NCI-H2029 (cell line): ENCODE results near the gene EBI3.
"Not testable (repeated sequence)": the region's sequence is repeated elsewhere in the genome, so short reads cannot be mapped to it uniquely, and the experiment has no call there.

Experiments used
- DNase-seq: peaks from one replicate; lab custom pipeline; 2025; lab: John Stamatoyannopoulos, UW

Gene EBI3

GRCh38 chr19:4234862-4235201 lies 5.5 kb downstream of the EBI3 start:
- DNase-seq, result no peak

GRCh38 chr19:4237510-4237909 lies 8.2 kb downstream of the EBI3 start:
- DNase-seq, result not testable (repeated sequence)

GRCh38 chr19:4238831-4239230 lies 9.5 kb downstream of the EBI3 start:
- DNase-seq, result no peak

GRCh38 chr19:4241824-4242430 lies 12.6 kb downstream of the EBI3 start:
- DNase-seq, result no peak

GRCh38 chr19:4245938-4246337 lies 16.6 kb downstream of the EBI3 start:
- DNase-seq, result not testable (repeated sequence)

- DNase-seq, result peak; percentile 99
These were observed 17.7 kb downstream of the EBI3 start, which contains the start of gene YJU2 for GRCh38 chr19:4246767-4247593. Gene YJU2, plus strand, starts transcription at chr19:4247080. Its CDS starts 67 bp downstream, at chr19:4247147.

- no peak for DNase-seq
These were observed 27.2 kb downstream of the EBI3 start for GRCh38 chr19:4256563-4256962.

GRCh38 chr19:4257025-4257424 lies 27.7 kb downstream of the EBI3 start:
- no peak for DNase-seq

- no peak for DNase-seq
These were observed 28.9 kb downstream of the EBI3 start for GRCh38 chr19:4258181-4258580.

GRCh38 chr19:4260613-4261191 lies 31.4 kb downstream of the EBI3 start:
- no peak for DNase-seq

GRCh38 chr19:4264812-4265211 lies 35.5 kb downstream of the EBI3 start:
- DNase-seq, result no peak

GRCh38 chr19:4266253-4267000 lies 37.1 kb downstream of the EBI3 start:
- no peak for DNase-seq

GRCh38 chr19:4267101-4267900 lies 38.0 kb downstream of the EBI3 start:
- no peak for DNase-seq

- DNase-seq, result no peak
These were observed 38.8 kb downstream of the EBI3 start for GRCh38 chr19:4267901-4268815.

GRCh38 chr19:4268816-4269430 lies 39.6 kb downstream of the EBI3 start:
- DNase-seq, result no peak

GRCh38 chr19:4272894-4273293 lies 43.6 kb downstream of the EBI3 start:
- DNase-seq, result no peak

GRCh38 chr19:4274321-4274686 lies 45.0 kb downstream of the EBI3 start:
- not testable (repeated sequence) for DNase-seq

GRCh38 chr19:4277191-4277696 lies 47.9 kb downstream of the EBI3 start:
- DNase-seq, result no peak

GRCh38 chr19:4278010-4278409 lies 48.7 kb downstream of the EBI3 start:
- DNase-seq, result no peak
